ENCODE results near the gene LSM3. TPM values are rescaled to one million over a fixed set of nuclear protein-coding genes. Genes with fewer than 3 reads are reported as not detected.

Gene LSM3
- total RNA-seq, 1 donor: 5.1 TPM

GRCh38 chr3:14235003-14235911 lies 56.6 kb downstream of the LSM3 start:
- Histone ChIP-seq H3K4me2 (ENCODE audit: insufficient read depth, low read length) (no peak overlapping the region), H3K4me1 (ENCODE audit: insufficient read depth, low read length) (peaks cover 21% of the 10 kb centered on the region)

GRCh38 chr3:14235912-14236295 lies 57.3 kb downstream of the LSM3 start:
- Histone ChIP-seq H4K20me1 (ENCODE audit: insufficient read depth, low read length) (no peaks in the 10 kb centered on the region), H3K4me2 (ENCODE audit: insufficient read depth, low read length) (no peak overlapping the region), H3K4me1 (ENCODE audit: insufficient read depth, low read length) (peaks cover 21% of the 10 kb centered on the region), H3K27me3 (ENCODE audit: insufficient read depth, low read length) (peaks cover 3% of the 10 kb centered on the region), H3K36me3 (ENCODE audit: insufficient read depth, low read length) (no peaks in the 10 kb centered on the region), H2AFZ (ENCODE audit: low read length) (peak overlapping the region; percentile 40), H3K79me2 (ENCODE audit: insufficient read depth, low read length) (no peaks in the 10 kb centered on the region), H3K27ac (ENCODE audit: low read depth, low read length) (no peak overlapping the region), H3K4me3 (ENCODE audit: insufficient read depth, low read length) (no peak overlapping the region), H3K9me3 (ENCODE audit: low read depth, low read length) (no peaks in the 10 kb centered on the region)
- DNase-seq (ENCODE audit: insufficient read length, low spot score, missing footprints): no peak
- no peak for TF ChIP-seq CTCF (IDR thresholded peaks at IDR 0.05; ENCODE audit: extremely low read depth, low read depth, low read length)

More at GRCh38 chr3:14235003-14235911, 56.6 kb downstream of the LSM3 start:
- Histone ChIP-seq H3K36me3 (ENCODE audit: insufficient read depth, low read length) (no peaks in the 10 kb centered on the region), H3K4me3 (ENCODE audit: insufficient read depth, low read length) (no peak overlapping the region), H3K27me3 (ENCODE audit: insufficient read depth, low read length) (peaks cover 3% of the 10 kb centered on the region), H3K9me3 (ENCODE audit: low read depth, low read length) (no peaks in the 10 kb centered on the region), H3K79me2 (ENCODE audit: insufficient read depth, low read length) (no peaks in the 10 kb centered on the region), H2AFZ (ENCODE audit: low read length) (peak overlapping the region; percentile 24), H3K27ac (ENCODE audit: low read depth, low read length) (no peak overlapping the region), H4K20me1 (ENCODE audit: insufficient read depth, low read length) (no peaks in the 10 kb centered on the region)
- DNase-seq (ENCODE audit: insufficient read length, low spot score, missing footprints): no peak
- TF ChIP-seq CTCF (IDR thresholded peaks at IDR 0.05; ENCODE audit: extremely low read depth, low read depth, low read length): no peak

- TF ChIP-seq CTCF (IDR thresholded peaks at IDR 0.05; ENCODE audit: extremely low read depth, low read depth, low read length): no peak
- H3K27ac ChIP-seq (ENCODE audit: low read depth, low read length): no peak overlapping the region
- no peaks in the 10 kb centered on the region for H3K79me2 ChIP-seq (ENCODE audit: insufficient read depth, low read length)
- no peak overlapping the region for H2AFZ ChIP-seq (ENCODE audit: low read length)
- H3K4me3 ChIP-seq (ENCODE audit: insufficient read depth, low read length): no peak overlapping the region
- H3K4me1 ChIP-seq (ENCODE audit: insufficient read depth, low read length): peaks cover 16% of the 10 kb centered on the region
- no peaks in the 10 kb centered on the region for H3K36me3 ChIP-seq (ENCODE audit: insufficient read depth, low read length)
- H3K9me3 ChIP-seq (ENCODE audit: low read depth, low read length): no peaks in the 10 kb centered on the region
- DNase-seq (ENCODE audit: insufficient read length, low spot score, missing footprints): no peak
- no peak overlapping the region for H3K4me2 ChIP-seq (ENCODE audit: insufficient read depth, low read length)
- H4K20me1 ChIP-seq (ENCODE audit: insufficient read depth, low read length): no peaks in the 10 kb centered on the region
- H3K27me3 ChIP-seq (ENCODE audit: insufficient read depth, low read length): peaks cover 3% of the 10 kb centered on the region
Observed at GRCh38 chr3:14236902-14237301, 58.3 kb downstream of the LSM3 start.

DNA sequence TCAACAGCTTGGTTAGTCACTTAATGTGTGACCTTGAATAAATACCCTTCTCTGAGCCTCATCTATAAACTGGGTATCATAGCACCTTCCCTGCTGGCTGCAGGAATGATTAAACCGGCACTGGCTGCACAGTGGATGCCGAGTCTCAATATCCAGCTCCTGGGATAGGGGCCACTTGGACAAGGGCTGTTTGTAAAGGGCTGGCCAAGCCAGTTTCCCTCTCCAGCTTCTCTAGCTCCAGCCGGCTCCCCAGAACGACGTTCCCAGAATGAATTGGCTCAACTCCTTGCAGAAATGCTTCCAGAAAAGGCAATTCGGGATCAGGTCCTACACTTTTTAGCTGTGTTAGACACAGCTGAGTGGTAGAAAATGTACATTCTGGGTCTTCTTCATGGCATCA lies 58.8 kb downstream of the LSM3 start:
- Histone ChIP-seq H3K79me2 (ENCODE audit: insufficient read depth, low read length) (no peaks in the 10 kb centered on the region), H3K4me2 (ENCODE audit: insufficient read depth, low read length) (no peak overlapping the region), H3K27ac (ENCODE audit: low read depth, low read length) (no peak overlapping the region), H3K27me3 (ENCODE audit: insufficient read depth, low read length) (peaks cover 3% of the 10 kb centered on the region), H2AFZ (ENCODE audit: low read length) (no peak overlapping the region), H3K4me3 (ENCODE audit: insufficient read depth, low read length) (no peak overlapping the region), H3K36me3 (ENCODE audit: insufficient read depth, low read length) (no peaks in the 10 kb centered on the region), H4K20me1 (ENCODE audit: insufficient read depth, low read length) (no peaks in the 10 kb centered on the region), H3K9me3 (ENCODE audit: low read depth, low read length) (no peaks in the 10 kb centered on the region), H3K4me1 (ENCODE audit: insufficient read depth, low read length) (peaks cover 11% of the 10 kb centered on the region)
- no peak for TF ChIP-seq CTCF (IDR thresholded peaks at IDR 0.05; ENCODE audit: extremely low read depth, low read depth, low read length)
- DNase-seq (ENCODE audit: insufficient read length, low spot score, missing footprints): no peak

All from osteoblast (primary cell).